ENCODE data around the gene AP5S1.

DNA sequence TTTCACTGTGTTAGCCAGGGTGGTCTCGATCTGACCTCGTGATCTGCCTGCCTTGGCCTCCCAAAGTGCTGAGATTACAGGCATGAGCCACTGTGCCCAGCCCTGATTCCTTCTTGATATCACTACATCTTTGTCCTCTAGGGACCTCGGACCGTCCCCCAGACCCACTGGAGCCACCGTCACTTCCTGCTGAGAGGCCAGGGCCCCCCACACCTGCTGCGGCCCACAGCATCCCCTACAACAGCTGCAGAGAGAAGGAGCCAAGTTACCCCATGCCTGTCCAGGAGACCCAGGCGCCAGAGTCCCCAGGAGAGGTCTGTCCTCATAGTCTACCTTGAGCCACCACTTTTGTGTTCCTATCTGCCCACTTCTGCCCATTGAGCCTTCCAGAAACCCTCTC lies 40.8 kb downstream of the AP5S1 start:
- TF ChIP-seq, protein P1, sequence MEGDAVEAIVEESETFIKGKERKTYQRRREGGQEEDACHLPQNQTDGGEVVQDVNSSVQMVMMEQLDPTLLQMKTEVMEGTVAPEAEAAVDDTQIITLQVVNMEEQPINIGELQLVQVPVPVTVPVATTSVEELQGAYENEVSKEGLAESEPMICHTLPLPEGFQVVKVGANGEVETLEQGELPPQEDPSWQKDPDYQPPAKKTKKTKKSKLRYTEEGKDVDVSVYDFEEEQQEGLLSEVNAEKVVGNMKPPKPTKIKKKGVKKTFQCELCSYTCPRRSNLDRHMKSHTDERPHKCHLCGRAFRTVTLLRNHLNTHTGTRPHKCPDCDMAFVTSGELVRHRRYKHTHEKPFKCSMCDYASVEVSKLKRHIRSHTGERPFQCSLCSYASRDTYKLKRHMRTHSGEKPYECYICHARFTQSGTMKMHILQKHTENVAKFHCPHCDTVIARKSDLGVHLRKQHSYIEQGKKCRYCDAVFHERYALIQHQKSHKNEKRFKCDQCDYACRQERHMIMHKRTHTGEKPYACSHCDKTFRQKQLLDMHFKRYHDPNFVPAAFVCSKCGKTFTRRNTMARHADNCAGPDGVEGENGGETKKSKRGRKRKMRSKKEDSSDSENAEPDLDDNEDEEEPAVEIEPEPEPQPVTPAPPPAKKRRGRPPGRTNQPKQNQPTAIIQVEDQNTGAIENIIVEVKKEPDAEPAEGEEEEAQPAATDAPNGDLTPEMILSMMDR (IDR thresholded peaks at IDR 0.05) = no peak
- no peak for TF ChIP-seq POLR2AphosphoS5 (IDR thresholded peaks at IDR 0.05)
